IPS-NIHi7 (cell line): Measurements from ENCODE around the gene SNORC.
A peak's percentile ranks its signal among the peaks of the same experiment; 100 is the strongest.
"Not testable (repeated sequence)": the region's sequence is repeated elsewhere in the genome, so short reads cannot be mapped to it uniquely, and the experiment has no call there.

Experiments
- DNase-seq: peaks from one replicate; pipeline ENCODE4 v3.0.0; 2012; ENCODE audit warnings: mixed read lengths; ENCODE audit errors: extremely low spot score

Gene SNORC

GRCh38 chr2:232896720-232897597 lies 26.9 kb downstream of the SNORC start:
- no peak for DNase-seq

- DNase-seq, result no peak
Measured at GRCh38 chr2:232897598-232898408, 27.7 kb downstream of the SNORC start.

DNA sequence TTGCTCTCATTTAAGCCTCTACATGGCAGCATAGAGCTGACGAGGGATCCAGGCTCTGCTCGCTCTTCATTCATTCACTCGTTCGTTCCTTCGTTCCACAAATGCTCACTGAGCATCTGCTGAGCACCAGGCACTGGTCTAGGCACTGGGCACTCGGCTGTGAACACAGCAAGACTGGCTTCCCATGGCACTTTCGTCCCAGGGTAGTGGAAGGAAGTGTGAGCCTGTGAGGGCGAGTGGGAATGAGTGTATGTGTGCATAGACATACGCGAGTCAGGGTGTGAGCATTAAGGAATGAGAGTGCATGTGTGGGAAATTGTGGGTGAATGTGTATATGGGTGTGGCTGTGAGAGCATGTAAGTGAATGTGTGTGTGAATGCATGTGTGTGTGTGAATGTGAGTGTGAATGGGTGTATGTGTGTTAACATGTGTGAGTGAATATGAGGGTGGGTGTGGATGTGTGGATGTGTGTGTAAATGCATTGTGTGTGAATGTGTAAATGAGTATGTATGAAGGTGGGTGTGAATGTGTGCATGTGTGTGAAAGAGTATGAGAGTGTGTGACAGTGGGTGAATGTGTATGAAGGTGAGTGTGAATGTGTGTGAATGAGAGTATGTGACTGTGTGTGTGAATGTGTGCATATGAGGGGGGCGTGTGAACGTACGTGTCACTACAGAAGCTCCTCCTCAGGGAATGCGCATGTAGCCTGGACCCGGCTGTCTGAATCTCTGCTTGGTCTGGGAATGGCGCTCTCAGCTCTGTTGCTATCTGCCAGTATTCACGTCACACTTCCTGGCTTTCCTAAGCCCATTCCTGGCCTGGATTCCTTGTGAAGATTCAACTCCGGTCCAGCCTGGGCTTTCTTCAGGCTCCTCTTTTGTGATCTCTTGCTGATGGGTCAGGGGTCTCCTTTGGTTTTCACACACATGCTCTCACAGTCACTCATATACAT lies 28.8 kb downstream of the SNORC start:
- no peak for DNase-seq

DNA sequence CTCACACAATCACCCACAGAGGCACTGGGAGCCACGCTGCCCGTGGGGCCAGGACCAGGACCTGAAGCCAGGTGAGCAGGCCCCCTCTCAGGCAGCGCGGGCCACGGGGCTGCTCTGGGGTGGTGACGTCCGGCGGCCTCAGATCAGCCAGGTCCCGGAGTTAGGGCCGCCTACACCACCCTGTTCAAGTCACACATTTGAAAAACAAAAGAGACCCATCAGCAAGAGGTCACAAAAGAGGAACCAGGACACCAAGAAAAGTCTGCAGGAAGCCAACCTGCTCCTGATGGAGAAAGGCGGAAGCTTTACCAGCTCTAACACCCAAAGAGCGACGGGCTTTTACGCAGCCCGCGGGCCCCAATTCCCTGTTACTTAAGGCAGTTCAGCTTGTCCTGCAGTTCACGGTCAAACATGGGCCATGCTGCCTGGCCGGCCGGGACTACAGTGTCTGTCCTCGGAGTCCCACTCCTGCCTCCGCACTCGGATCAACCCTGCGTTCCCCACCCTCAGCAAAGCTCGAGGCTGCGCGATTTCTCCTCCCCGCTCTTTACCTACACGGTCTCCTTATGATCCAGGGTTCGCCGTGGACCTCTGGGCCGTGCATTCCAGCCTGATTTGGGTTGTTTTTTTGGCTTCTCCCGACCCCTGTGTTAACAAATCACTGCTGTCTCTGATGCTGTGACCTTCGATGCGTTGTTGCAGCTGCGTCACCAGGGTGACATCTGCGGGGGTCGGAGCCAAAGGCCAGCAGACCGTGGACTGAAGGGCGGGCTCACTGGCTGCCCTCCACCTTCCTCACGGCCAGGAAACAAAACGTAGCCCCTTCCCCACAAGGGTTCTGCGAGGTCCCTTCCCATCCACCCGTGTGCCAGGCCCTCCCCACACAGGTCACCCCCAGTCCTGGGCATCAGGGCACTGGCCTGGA lies 31.0 kb downstream of the SNORC start:
- peak; percentile 69 for DNase-seq

GRCh38 chr2:232901736-232902578 lies 31.9 kb downstream of the SNORC start:
- DNase-seq, result peak; percentile 51

- no peak for DNase-seq
Measured at GRCh38 chr2:232903989-232904388, 33.9 kb downstream of the SNORC start.

- DNase-seq, result not testable (repeated sequence)
Measured at GRCh38 chr2:232906867-232907717, 37.0 kb downstream of the SNORC start.

DNA sequence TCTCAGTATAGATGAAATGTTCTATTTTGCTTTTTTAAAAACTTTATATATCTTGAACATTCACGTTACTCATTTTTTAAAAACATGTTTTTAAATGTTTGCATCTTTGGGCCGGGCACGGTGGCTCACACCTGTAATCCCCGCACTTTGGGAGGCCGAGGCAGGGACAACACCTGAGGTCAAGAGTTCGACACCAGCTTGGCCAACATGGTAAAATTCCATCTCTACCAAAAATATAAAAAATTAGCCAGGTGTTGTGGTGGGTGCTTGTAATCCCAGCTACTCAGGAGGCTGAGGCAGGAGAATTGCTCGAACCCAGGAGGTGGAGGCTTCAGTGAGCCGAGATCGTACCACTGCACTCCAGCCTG lies 37.6 kb downstream of the SNORC start:
- not testable (repeated sequence) for DNase-seq

- no peak for DNase-seq
Measured at GRCh38 chr2:232908695-232909094, 38.6 kb downstream of the SNORC start.

DNA sequence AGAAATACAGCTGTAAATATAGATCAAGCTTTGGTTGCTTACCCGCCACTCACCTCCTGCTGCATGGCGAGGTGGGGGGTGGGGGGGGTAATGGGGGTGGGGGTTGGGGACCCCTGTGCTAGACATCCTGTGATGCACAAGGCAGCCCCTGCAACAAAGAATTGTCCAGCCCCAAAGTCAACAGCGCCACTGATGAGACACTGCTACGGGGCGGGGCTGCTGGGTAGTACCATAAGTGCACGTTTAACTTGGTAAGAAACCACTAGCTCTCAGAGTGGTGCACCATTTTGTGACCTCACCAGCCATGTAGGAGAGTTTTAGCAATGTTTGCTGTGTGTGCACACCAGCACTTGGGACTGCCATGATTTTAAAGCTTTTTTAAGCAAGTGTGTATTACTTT lies 40.3 kb downstream of the SNORC start:
- no peak for DNase-seq

- DNase-seq, result no peak
Measured at GRCh38 chr2:232911712-232912277, 41.7 kb downstream of the SNORC start.

- no peak for DNase-seq
Measured at GRCh38 chr2:232913903-232914302, 43.8 kb downstream of the SNORC start.

- DNase-seq, result no peak
Measured at GRCh38 chr2:232919141-232919540, 49.1 kb downstream of the SNORC start.

- DNase-seq, result no peak
Measured at GRCh38 chr2:232920055-232920454, 50.0 kb downstream of the SNORC start.

DNA sequence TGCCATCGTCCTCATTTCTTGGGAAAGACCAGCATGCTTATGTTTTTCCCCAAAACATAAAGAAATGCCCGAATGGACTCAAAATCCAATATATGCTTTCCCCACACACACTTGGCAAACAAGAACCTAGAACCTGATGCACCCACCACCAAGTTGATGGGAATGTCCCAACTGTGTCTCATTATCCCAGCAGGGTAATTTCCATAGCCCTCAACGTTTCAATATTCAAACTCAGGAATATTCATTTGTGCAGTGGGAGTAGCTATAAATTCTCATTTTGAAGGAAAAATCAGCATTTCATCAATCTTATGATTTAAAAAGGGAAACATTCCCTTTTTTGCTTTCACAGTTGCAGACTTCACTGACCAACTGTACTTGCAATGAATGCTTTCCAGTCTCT lies 50.7 kb downstream of the SNORC start:
- DNase-seq, result no peak

- no peak for DNase-seq
Measured at GRCh38 chr2:232924433-232924832, 54.4 kb downstream of the SNORC start.

GRCh38 chr2:232925153-232925820 lies 55.2 kb downstream of the SNORC start:
- peak; percentile 68 for DNase-seq

- DNase-seq, result no peak
Measured at GRCh38 chr2:232925821-232926156, 55.7 kb downstream of the SNORC start.
